SW480 (cell line): ENCODE measurements around the gene HELQ.

Experiments used
- DNase-seq: peaks from one replicate; pipeline ENCODE4 v3.0.0-alpha.2; 2016; ENCODE audit warnings: low spot score

The HELQ gene

GRCh38 chr4:83372931-83373330 lies 82.7 kb downstream of the HELQ start:
- DNase-seq = no peak

GRCh38 chr4:83371936-83372335 lies 83.7 kb downstream of the HELQ start:
- DNase-seq = no peak

GRCh38 chr4:83371235-83371634 lies 84.4 kb downstream of the HELQ start:
- no peak for DNase-seq

GRCh38 chr4:83370640-83370906 lies 85.0 kb downstream of the HELQ start:
- DNase-seq = no peak

GRCh38 chr4:83369831-83370639 lies 85.6 kb downstream of the HELQ start:
- no peak for DNase-seq

- DNase-seq = no peak
These were observed 91.3 kb downstream of the HELQ start for GRCh38 chr4:83364312-83364711.

- DNase-seq = peak; percentile 77
These were observed 92.9 kb downstream of the HELQ start for GRCh38 chr4:83362492-83363329.

- DNase-seq = peak; percentile 17
These were observed 94.1 kb downstream of the HELQ start for GRCh38 chr4:83361416-83362103.

GRCh38 chr4:83360018-83360417 lies 95.6 kb downstream of the HELQ start:
- DNase-seq = no peak

- DNase-seq = no peak
These were observed 97.2 kb downstream of the HELQ start for GRCh38 chr4:83358410-83358809.
